PC-9 (cell line): Measurements from ENCODE around the gene DPYSL4. TPM values are rescaled to one million over a fixed set of nuclear protein-coding genes. Genes with fewer than 3 reads are reported as not detected.
A peak's percentile ranks its signal among the peaks of the same experiment; 100 is the strongest.

ENCODE experiments used
- BruUV-seq: library from RNA; stranded (reverse); fragments of 400-500 nt; replicated peaks from 2 replicates; lab custom pipeline; 2021; lab: Mats Ljungman, UMichigan
- CTCF ChIA-PET: fragments of 300-600 bp; sonication (Branson Sonifier 250); formaldehyde crosslinking; loops from one replicate; lab custom pipeline; 2022; ENCODE audit warnings: antibody characterized with exemption; lab: Charles Lee
- POLR2A ChIA-PET: fragments of 300-600 bp; sonication (Branson Sonifier 250); formaldehyde crosslinking; loops from one replicate; lab custom pipeline; 2022; ENCODE audit warnings: antibody characterized with exemption; ENCODE audit not compliant: unreplicated experiment; lab: Charles Lee
- DNase-seq, 2 experiments: peaks; one replicate each; pipeline versions ENCODE4 v3.0.0 to v3.0.0-alpha.2; 2015 to 2022; ENCODE audit warnings: mixed read lengths in 1 of 2
- H2AFZ ChIP-seq: fragments of 200-600 bp; sonication (generic); 2 replicates; pipeline ENCODE4 v1.8.1; 2017; ENCODE audit warnings: antibody characterized with exemption
- H3F3A ChIP-seq: fragments of 200-600 bp; sonication (generic); 2 replicates; pipeline ENCODE4 v1.8.1; 2017; ENCODE audit warnings: antibody characterized with exemption, mild to moderate bottlenecking, low read depth; ENCODE audit not compliant: insufficient read depth
- H3K27ac ChIP-seq: fragments of 200-600 bp; sonication (generic); 2 replicates; pipeline ENCODE4 v1.6.1; 2016; ENCODE audit warnings: mixed run types
- H3K27me3 ChIP-seq: fragments of 200-600 bp; sonication (generic); 2 replicates; pipeline ENCODE4 v1.6.1; 2016; ENCODE audit warnings: low read depth, mixed run types; ENCODE audit not compliant: insufficient read depth
- H3K36me3 ChIP-seq: fragments of 200-600 bp; sonication (generic); 2 replicates; pipeline ENCODE4 v1.6.1; 2016; ENCODE audit warnings: low read depth, mixed run types
- H3K4me1 ChIP-seq: fragments of 200-600 bp; sonication (generic); replicated peaks from 2 replicates; pipeline ENCODE4 v1.6.1; 2016; ENCODE audit warnings: mixed run types; ENCODE audit not compliant: insufficient read depth
- H3K4me2 ChIP-seq: fragments of 200-600 bp; sonication (generic); 2 replicates; pipeline ENCODE4 v1.6.1; 2017; ENCODE audit warnings: mixed run types
- H3K4me3 ChIP-seq: fragments of 200-600 bp; sonication (generic); 2 replicates; pipeline ENCODE4 v1.6.1; 2016; ENCODE audit warnings: mixed run types
- H3K79me2 ChIP-seq: fragments of 200-600 bp; sonication (generic); 2 replicates; pipeline ENCODE4 v1.6.1; 2017; ENCODE audit warnings: low read depth, mixed run types
- H3K9me2 ChIP-seq: fragments of 200-600 bp; sonication (generic); 2 replicates; pipeline ENCODE4 v1.8.1; 2017; ENCODE audit warnings: mild to moderate bottlenecking; ENCODE audit not compliant: insufficient read depth
- H3K9me3 ChIP-seq: fragments of 200-600 bp; sonication (generic); 2 replicates; pipeline ENCODE4 v1.8.1; 2016; ENCODE audit warnings: low read depth; ENCODE audit not compliant: insufficient read depth
- H4K20me1 ChIP-seq: fragments of 200-600 bp; sonication (generic); 2 replicates; pipeline ENCODE4 v1.8.1; 2017; ENCODE audit not compliant: insufficient read depth
- CTCF ChIP-seq: fragments of 200-600 bp; sonication (generic); conservative IDR thresholded peaks from 2 replicates; pipeline ENCODE4 v1.6.1; 2017; ENCODE audit warnings: mixed run types, antibody characterized with exemption, mild to moderate bottlenecking, moderate library complexity
- EZH2 ChIP-seq: fragments of 200-600 bp; sonication (generic); IDR thresholded peaks from 2 replicates; pipeline ENCODE4 v1.8.0; 2017; ENCODE audit warnings: antibody characterized with exemption, low read depth
- intact Hi-C: fragments of 100-400 bp; cut with micrococcal nuclease; formaldehyde crosslinking; loops from one replicate; pipeline ENCODE4 v1.10.0; 2022; ENCODE audit not compliant: unreplicated experiment
- total RNA-seq: library from RNA; stranded (reverse); gene quantifications from 2 replicates; pipeline ENCODE4 v1.2.3, GENCODE V29; 2021

DPYSL4 gene
- total RNA-seq, 1 experiment from 2014 or later: 4.8 TPM

GRCh38 chr10:132163278-132163765 is 23.4 kb upstream of the DPYSL4 start:
- intact Hi-C loops: no loop called here
- Histone ChIP-seq H3K9me3 (no peaks in the 10 kb centered on the region), H2AFZ (no peak overlapping the region), H3K9me2 (no peaks in the 10 kb centered on the region), H3K27ac (no peak overlapping the region), H3K4me2 (no peak overlapping the region), H3K4me1 (no peaks in the 10 kb centered on the region), H3K27me3 (no peaks in the 10 kb centered on the region), H3F3A (no peaks in the 10 kb centered on the region), H3K79me2 (no peaks in the 10 kb centered on the region), H4K20me1 (no peaks in the 10 kb centered on the region), H3K4me3 (no peak overlapping the region), H3K36me3 (no peaks in the 10 kb centered on the region)
- CTCF ChIA-PET: no interaction called here
- TF ChIP-seq EZH2 (no peak), CTCF (peak; percentile 31; the same call in 1 of the 2 replicates)
- POLR2A ChIA-PET: interaction anchor here (0.6 kb wide), 1 partner anchor 144 kb away, joined by 10 read pairs; the partner anchor contains the start of gene STK32C
- BruUV-seq: no TSS peak
- DNase-seq: no peak

- Histone ChIP-seq H3K4me1 (no peaks in the 10 kb centered on the region), H3K9me2 (no peaks in the 10 kb centered on the region), H3K27ac (no peak overlapping the region), H3K79me2 (no peaks in the 10 kb centered on the region), H4K20me1 (no peaks in the 10 kb centered on the region), H3K36me3 (no peaks in the 10 kb centered on the region), H3F3A (no peaks in the 10 kb centered on the region), H2AFZ (no peak overlapping the region), H3K27me3 (no peaks in the 10 kb centered on the region), H3K9me3 (no peaks in the 10 kb centered on the region), H3K4me2 (no peak overlapping the region), H3K4me3 (no peak overlapping the region)
- no peak for TF ChIP-seq EZH2
- no peak for TF ChIP-seq CTCF
- ChIA-PET POLR2A (no interaction called here), CTCF (no interaction called here)
- BruUV-seq: no TSS peak
- intact Hi-C loops: no loop called here
- no peak for DNase-seq
Measured at GRCh38 chr10:132163826-132164515, 22.8 kb upstream of the DPYSL4 start.

GRCh38 chr10:132164761-132165278 is 21.9 kb upstream of the DPYSL4 start:
- no peak overlapping the region for H3K27ac ChIP-seq
- no peaks in the 10 kb centered on the region for H3K9me2 ChIP-seq
- no peak overlapping the region for H3K4me3 ChIP-seq
- POLR2A ChIA-PET: no interaction called here
- H3F3A ChIP-seq: no peaks in the 10 kb centered on the region
- no peak overlapping the region for H2AFZ ChIP-seq
- no peak for DNase-seq
- H3K9me3 ChIP-seq: no peaks in the 10 kb centered on the region
- CTCF ChIA-PET: no interaction called here
- no peak overlapping the region for H3K4me2 ChIP-seq
- H4K20me1 ChIP-seq: no peaks in the 10 kb centered on the region
- intact Hi-C loops: no loop called here
- no peaks in the 10 kb centered on the region for H3K36me3 ChIP-seq
- TF ChIP-seq EZH2: no peak
- no peak for TF ChIP-seq CTCF
- H3K27me3 ChIP-seq: no peaks in the 10 kb centered on the region
- H3K4me1 ChIP-seq: no peaks in the 10 kb centered on the region
- no peaks in the 10 kb centered on the region for H3K79me2 ChIP-seq
- no TSS peak for BruUV-seq
